Hematopoietic multipotent progenitor cell treated with erythropoietin and hydrocortisone succinate and interleukin-3 and kit ligand, for 8 days (in vitro differentiated cells): ENCODE measurements around the gene EDN3.

ENCODE experiments used
- DNase-seq: peaks from one replicate; pipeline ENCODE4 v3.0.0-alpha.2; 2015

Gene EDN3

GRCh38 chr20:59374261-59374660 is 73.8 kb downstream of the EDN3 start:
- no peak for DNase-seq

- no peak for DNase-seq
Observed at GRCh38 chr20:59375541-59375940, 75.1 kb downstream of the EDN3 start.
